ENCODE data around the gene WDR27.
"Not testable (repeated sequence)": the region's sequence is repeated elsewhere in the genome, so short reads cannot be mapped to it uniquely, and the experiment has no call there.

WDR27 gene

GRCh38 chr6:169722362-169723199 lies 20.8 kb upstream of the WDR27 start:
- peak overlapping the region; percentile 88 for H3K4me3 Mint-ChIP-seq

GRCh38 chr6:169720207-169720855 lies 18.5 kb upstream of the WDR27 start:
- peaks cover 39% of the 10 kb centered on the region for H3K4me1 Mint-ChIP-seq (ENCODE audit: low read depth)
- no peak overlapping the region for H3K4me3 Mint-ChIP-seq
- no peaks in the 10 kb centered on the region for H3K27me3 Mint-ChIP-seq
- H3K9me3 Mint-ChIP-seq: no peaks in the 10 kb centered on the region
- peak overlapping the region; percentile 28 for H3K27ac Mint-ChIP-seq
- H3K36me3 Mint-ChIP-seq (ENCODE audit: low read depth): peaks cover 42% of the 10 kb centered on the region

More at GRCh38 chr6:169722362-169723199, 20.8 kb upstream of the WDR27 start:
- no peaks in the 10 kb centered on the region for H3K27me3 Mint-ChIP-seq
- H3K27ac Mint-ChIP-seq: peak overlapping the region; percentile 89
- H3K4me1 Mint-ChIP-seq (ENCODE audit: low read depth): peaks cover 50% of the 10 kb centered on the region
- peaks cover 24% of the 10 kb centered on the region for H3K36me3 Mint-ChIP-seq (ENCODE audit: low read depth)
- H3K9me3 Mint-ChIP-seq: no peaks in the 10 kb centered on the region

- peaks cover 54% of the 10 kb centered on the region for H3K36me3 Mint-ChIP-seq (ENCODE audit: low read depth)
- H3K27ac Mint-ChIP-seq: no peak overlapping the region
- no peak overlapping the region for H3K4me3 Mint-ChIP-seq
- peaks cover 39% of the 10 kb centered on the region for H3K4me1 Mint-ChIP-seq (ENCODE audit: low read depth)
- no peaks in the 10 kb centered on the region for H3K9me3 Mint-ChIP-seq
- H3K27me3 Mint-ChIP-seq: no peaks in the 10 kb centered on the region
These were observed 17.3 kb upstream of the WDR27 start for GRCh38 chr6:169719117-169719516.

- Mint-ChIP-seq H3K4me1 (ENCODE audit: low read depth) (peaks cover 21% of the 10 kb centered on the region), H3K27ac (peak overlapping the region; percentile 61), H3K27me3 (no peaks in the 10 kb centered on the region), H3K4me3 (no peak overlapping the region), H3K36me3 (ENCODE audit: low read depth) (peaks cover 80% of the 10 kb centered on the region), H3K9me3 (no peaks in the 10 kb centered on the region)
These were observed 12.8 kb upstream of the WDR27 start for GRCh38 chr6:169714595-169714994.

GRCh38 chr6:169714178-169714577 lies 12.3 kb upstream of the WDR27 start:
- H3K4me1 Mint-ChIP-seq (ENCODE audit: low read depth): peaks cover 21% of the 10 kb centered on the region
- H3K36me3 Mint-ChIP-seq (ENCODE audit: low read depth): peaks cover 79% of the 10 kb centered on the region
- no peak overlapping the region for H3K27ac Mint-ChIP-seq
- H3K4me3 Mint-ChIP-seq: no peak overlapping the region
- no peaks in the 10 kb centered on the region for H3K9me3 Mint-ChIP-seq
- H3K27me3 Mint-ChIP-seq: no peaks in the 10 kb centered on the region

- no peaks in the 10 kb centered on the region for H3K27me3 Mint-ChIP-seq
- no peaks in the 10 kb centered on the region for H3K9me3 Mint-ChIP-seq
- peaks cover 38% of the 10 kb centered on the region for H3K4me1 Mint-ChIP-seq (ENCODE audit: low read depth)
- H3K27ac Mint-ChIP-seq: peak overlapping the region; percentile 41
- no peak overlapping the region for H3K4me3 Mint-ChIP-seq
- peaks cover 71% of the 10 kb centered on the region for H3K36me3 Mint-ChIP-seq (ENCODE audit: low read depth)
These were observed 8.2 kb upstream of the WDR27 start for GRCh38 chr6:169710009-169710408.

- no peaks in the 10 kb centered on the region for H3K27me3 Mint-ChIP-seq
- no peaks in the 10 kb centered on the region for H3K9me3 Mint-ChIP-seq
- peaks cover 43% of the 10 kb centered on the region for H3K4me1 Mint-ChIP-seq (ENCODE audit: low read depth)
- peaks cover 68% of the 10 kb centered on the region for H3K36me3 Mint-ChIP-seq (ENCODE audit: low read depth)
- H3K27ac Mint-ChIP-seq: no peak overlapping the region
- no peak overlapping the region for H3K4me3 Mint-ChIP-seq
These were observed 7.5 kb upstream of the WDR27 start for GRCh38 chr6:169709293-169709692.

- Mint-ChIP-seq H3K27me3 (no peaks in the 10 kb centered on the region), H3K36me3 (ENCODE audit: low read depth) (peaks cover 75% of the 10 kb centered on the region), H3K4me3 (no peak overlapping the region), H3K9me3 (no peaks in the 10 kb centered on the region), H3K27ac (no peak overlapping the region), H3K4me1 (ENCODE audit: low read depth) (peaks cover 53% of the 10 kb centered on the region)
These were observed 5.9 kb upstream of the WDR27 start for GRCh38 chr6:169707772-169708171.

- Mint-ChIP-seq H3K9me3 (no peaks in the 10 kb centered on the region), H3K36me3 (ENCODE audit: low read depth) (peaks cover 47% of the 10 kb centered on the region), H3K27me3 (no peaks in the 10 kb centered on the region), H3K4me1 (ENCODE audit: low read depth) (peaks cover 59% of the 10 kb centered on the region), H3K27ac (peak overlapping the region; percentile 91), H3K4me3 (peak overlapping the region; percentile 92)
These were observed 1.0 kb upstream of the WDR27 start for GRCh38 chr6:169702840-169703246.

- Mint-ChIP-seq H3K4me1 (ENCODE audit: low read depth) (peaks cover 55% of the 10 kb centered on the region), H3K36me3 (ENCODE audit: low read depth) (peaks cover 41% of the 10 kb centered on the region)
These were observed 397 bp downstream of the WDR27 start for GRCh38 chr6:169701311-169701953.

GRCh38 chr6:169700296-169700695 lies 1.5 kb downstream of the WDR27 start:
- H3K4me3 Mint-ChIP-seq: peak overlapping the region; percentile 89
- peaks cover 46% of the 10 kb centered on the region for H3K4me1 Mint-ChIP-seq (ENCODE audit: low read depth)
- no peaks in the 10 kb centered on the region for H3K27me3 Mint-ChIP-seq
- no peak overlapping the region for H3K27ac Mint-ChIP-seq
- peaks cover 31% of the 10 kb centered on the region for H3K36me3 Mint-ChIP-seq (ENCODE audit: low read depth)
- no peaks in the 10 kb centered on the region for H3K9me3 Mint-ChIP-seq

More at GRCh38 chr6:169701311-169701953, 397 bp downstream of the WDR27 start:
- H3K27me3 Mint-ChIP-seq: no peaks in the 10 kb centered on the region
- H3K9me3 Mint-ChIP-seq: no peaks in the 10 kb centered on the region
- H3K4me3 Mint-ChIP-seq: peak overlapping the region; percentile 89
- H3K27ac Mint-ChIP-seq: peak overlapping the region; percentile 89

- H3K27me3 Mint-ChIP-seq, H3K27ac Mint-ChIP-seq, H3K9me3 Mint-ChIP-seq, H3K4me3 Mint-ChIP-seq: not testable (repeated sequence)
- H3K36me3 Mint-ChIP-seq (ENCODE audit: low read depth): peaks cover 26% of the 10 kb centered on the region
- peaks cover 21% of the 10 kb centered on the region for H3K4me1 Mint-ChIP-seq (ENCODE audit: low read depth)
These were observed 4.7 kb downstream of the WDR27 start for GRCh38 chr6:169697115-169697514.

GRCh38 chr6:169695131-169695530 lies 6.7 kb downstream of the WDR27 start:
- Mint-ChIP-seq H3K27me3 (no peaks in the 10 kb centered on the region), H3K36me3 (ENCODE audit: low read depth) (peaks cover 37% of the 10 kb centered on the region), H3K9me3 (peaks cover 4% of the 10 kb centered on the region), H3K4me3 (no peak overlapping the region), H3K4me1 (ENCODE audit: low read depth) (peaks cover 13% of the 10 kb centered on the region), H3K27ac (no peak overlapping the region)

GRCh38 chr6:169692516-169692915 lies 9.3 kb downstream of the WDR27 start:
- H3K4me3 Mint-ChIP-seq: no peak overlapping the region
- peaks cover under 1% of the 10 kb centered on the region for H3K4me1 Mint-ChIP-seq (ENCODE audit: low read depth)
- peaks cover 48% of the 10 kb centered on the region for H3K36me3 Mint-ChIP-seq (ENCODE audit: low read depth)
- H3K27ac Mint-ChIP-seq: no peak overlapping the region
- no peaks in the 10 kb centered on the region for H3K27me3 Mint-ChIP-seq
- H3K9me3 Mint-ChIP-seq: peaks cover 4% of the 10 kb centered on the region

GRCh38 chr6:169691260-169691659 lies 10.6 kb downstream of the WDR27 start:
- Mint-ChIP-seq H3K27ac (no peak overlapping the region), H3K4me1 (ENCODE audit: low read depth) (no peaks in the 10 kb centered on the region), H3K9me3 (peaks cover 10% of the 10 kb centered on the region), H3K4me3 (no peak overlapping the region), H3K27me3 (no peaks in the 10 kb centered on the region), H3K36me3 (ENCODE audit: low read depth) (peaks cover 58% of the 10 kb centered on the region)

Data from stimulated activated naive CD8-positive, alpha-beta T cell treated with anti-CD3 and anti-CD28 coated beads, Interleukin-15, Interleukin-2, amounts not matched to agents 100 ng/mL and 50 ng/mL, for 24 hours (primary cell).